Hepatocyte (in vitro differentiated cells): ENCODE results near the gene TMEM95. TPM values are rescaled to one million over a fixed set of nuclear protein-coding genes. Genes with fewer than 3 reads are reported as not detected.
"Not testable (repeated sequence)": the region's sequence is repeated elsewhere in the genome, so short reads cannot be mapped to it uniquely, and the experiment has no call there.

Source experiments
- DNase-seq: peaks from one replicate; pipeline ENCODE4 v3.0.0-alpha.2; 2016; ENCODE audit warnings: low spot score
- H2AFZ ChIP-seq: fragments of 200-600 bp; sonication (generic); 2 replicates; pipeline ENCODE4 v1.6.0; 2016; ENCODE audit warnings: antibody characterized with exemption, mild to moderate bottlenecking
- H3K27ac ChIP-seq: fragments of 200-600 bp; sonication (generic); 2 replicates; pipeline ENCODE4 v1.5.1; 2016; ENCODE audit warnings: mild to moderate bottlenecking
- H3K27me3 ChIP-seq: fragments of 200-600 bp; sonication (generic); 2 replicates; pipeline ENCODE4 v1.6.1; 2016
- H3K36me3 ChIP-seq: fragments of 200-600 bp; sonication (generic); replicated peaks from 2 replicates; pipeline ENCODE4 v1.5.1; 2016; ENCODE audit warnings: low read depth; ENCODE audit not compliant: insufficient read depth
- H3K4me1 ChIP-seq: fragments of 200-600 bp; sonication (generic); 2 replicates; pipeline ENCODE4 v1.5.1; 2016; ENCODE audit warnings: mild to moderate bottlenecking, moderate library complexity; ENCODE audit not compliant: insufficient read depth
- H3K4me2 ChIP-seq: fragments of 200-600 bp; sonication (generic); 2 replicates; pipeline ENCODE4 v1.6.0; 2016
- H3K4me3 ChIP-seq: fragments of 200-600 bp; sonication (generic); 2 replicates; pipeline ENCODE4 v1.5.1; 2016; ENCODE audit warnings: mild to moderate bottlenecking
- H3K79me2 ChIP-seq: fragments of 200-600 bp; sonication (generic); 2 replicates; pipeline ENCODE4 v1.6.0; 2017; ENCODE audit warnings: mild to moderate bottlenecking
- H3K9me2 ChIP-seq: fragments of 200-600 bp; sonication (generic); replicated peaks from 2 replicates; pipeline ENCODE4 v1.6.0; 2017; ENCODE audit warnings: mild to moderate bottlenecking; ENCODE audit not compliant: insufficient read depth
- H3K9me3 ChIP-seq: fragments of 200-600 bp; sonication (generic); 2 replicates; pipeline ENCODE4 v1.5.1; 2016; ENCODE audit warnings: low read depth, mild to moderate bottlenecking
- H4K20me1 ChIP-seq: fragments of 200-600 bp; sonication (generic); 2 replicates; pipeline ENCODE4 v1.6.0; 2016; ENCODE audit warnings: mild to moderate bottlenecking; ENCODE audit not compliant: insufficient read depth, poor library complexity, severe bottlenecking
- EZH2 ChIP-seq: fragments of 200-600 bp; sonication (generic); IDR thresholded peaks from 2 replicates; pipeline ENCODE4 v1.6.1; 2016; ENCODE audit warnings: antibody characterized with exemption, mild to moderate bottlenecking, borderline replicate concordance
- EZH2phosphoT487 ChIP-seq: fragments of 200-600 bp; sonication (generic); IDR thresholded peaks from one replicate; pipeline ENCODE4 v1.6.1; 2018; ENCODE audit warnings: antibody characterized with exemption, mild to moderate bottlenecking, low read depth, moderate library complexity; ENCODE audit not compliant: unreplicated experiment, severe bottlenecking
- WGBS: methylation state at CpG from one replicate; pipeline ENCODE4 v1.1.6; 2016; ENCODE audit warnings: low lambda C conversion rate; ENCODE audit errors: missing lambda C conversion rate; 5-methylcytosine and 5-hydroxymethylcytosine counted together
- polyA plus RNA-seq: library from polyadenylated mRNA; unstranded; fragments of >200 nt; fragmentation: Nextera tagmentation; extraction: Ambion mirVana; gene quantifications from 2 replicates; pipeline ENCODE4 v1.2.1, GENCODE V29; 2016
- total RNA-seq: library from RNA; depleted of rRNA; stranded (reverse); fragments of >200 nt; gene quantifications from 2 replicates; pipeline ENCODE4 v1.2.3, GENCODE V29; 2014
- TF ChIP-seq, protein P1 (sequence below): fragments of 200-600 bp; sonication (generic); IDR thresholded peaks from 2 replicates; pipeline ENCODE4 v1.5.1; 2016; ENCODE audit warnings: antibody characterized with exemption, mild to moderate bottlenecking; ENCODE audit not compliant: poor library complexity

The TMEM95 gene
- total and polyA plus RNA-seq, 2 experiments from 2014 or later, result not detected

DNA sequence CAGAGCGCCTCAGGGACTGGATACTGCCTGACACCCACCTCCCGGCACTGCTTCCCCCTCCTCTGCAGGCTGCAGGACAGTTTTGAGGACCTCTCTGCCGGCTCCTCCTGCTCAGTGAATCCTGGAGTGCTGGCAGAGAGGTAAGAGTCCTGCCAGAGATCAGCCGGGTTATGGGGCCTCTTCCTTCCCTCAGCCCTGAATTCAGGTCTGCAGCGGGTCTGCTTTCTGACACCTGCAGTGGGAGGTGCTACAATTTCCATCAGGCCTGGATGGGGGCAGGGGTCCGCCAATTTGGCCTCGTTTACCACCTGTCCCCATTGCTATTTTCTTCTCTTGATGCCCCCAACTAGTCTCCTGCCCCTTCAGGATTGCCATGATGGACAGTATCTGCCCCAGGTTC lies 22.8 kb upstream of the TMEM95 start:
- TF ChIP-seq EZH2 (no peak), EZH2phosphoT487 (no peak)
- TF ChIP-seq, protein P1, sequence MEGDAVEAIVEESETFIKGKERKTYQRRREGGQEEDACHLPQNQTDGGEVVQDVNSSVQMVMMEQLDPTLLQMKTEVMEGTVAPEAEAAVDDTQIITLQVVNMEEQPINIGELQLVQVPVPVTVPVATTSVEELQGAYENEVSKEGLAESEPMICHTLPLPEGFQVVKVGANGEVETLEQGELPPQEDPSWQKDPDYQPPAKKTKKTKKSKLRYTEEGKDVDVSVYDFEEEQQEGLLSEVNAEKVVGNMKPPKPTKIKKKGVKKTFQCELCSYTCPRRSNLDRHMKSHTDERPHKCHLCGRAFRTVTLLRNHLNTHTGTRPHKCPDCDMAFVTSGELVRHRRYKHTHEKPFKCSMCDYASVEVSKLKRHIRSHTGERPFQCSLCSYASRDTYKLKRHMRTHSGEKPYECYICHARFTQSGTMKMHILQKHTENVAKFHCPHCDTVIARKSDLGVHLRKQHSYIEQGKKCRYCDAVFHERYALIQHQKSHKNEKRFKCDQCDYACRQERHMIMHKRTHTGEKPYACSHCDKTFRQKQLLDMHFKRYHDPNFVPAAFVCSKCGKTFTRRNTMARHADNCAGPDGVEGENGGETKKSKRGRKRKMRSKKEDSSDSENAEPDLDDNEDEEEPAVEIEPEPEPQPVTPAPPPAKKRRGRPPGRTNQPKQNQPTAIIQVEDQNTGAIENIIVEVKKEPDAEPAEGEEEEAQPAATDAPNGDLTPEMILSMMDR, result no peak
- no peak overlapping the region for H3K4me2 ChIP-seq
- no peaks in the 10 kb centered on the region for H3K27me3 ChIP-seq
- H3K79me2 ChIP-seq, result peaks cover 17% of the 10 kb centered on the region
- H3K4me1 ChIP-seq, result peaks cover 10% of the 10 kb centered on the region
- H4K20me1 ChIP-seq, result no peaks in the 10 kb centered on the region
- 83% methylated on average over 7 of the region's 7 CpGs for WGBS
- no peak overlapping the region for H2AFZ ChIP-seq
- H3K4me3 ChIP-seq, result no peak overlapping the region
- DNase-seq, result no peak
- H3K36me3 ChIP-seq, result no peaks in the 10 kb centered on the region
- no peaks in the 10 kb centered on the region for H3K9me2 ChIP-seq
- H3K27ac ChIP-seq, result no peak overlapping the region
- H3K9me3 ChIP-seq, result no peaks in the 10 kb centered on the region

- 52% methylated on average over 14 of the region's 14 CpGs for WGBS
- H3K4me3 ChIP-seq, H4K20me1 ChIP-seq, DNase-seq, H3K9me3 ChIP-seq, H3K27ac ChIP-seq, H3K27me3 ChIP-seq, H2AFZ ChIP-seq, H3K4me1 ChIP-seq, H3K4me2 ChIP-seq, H3K36me3 ChIP-seq, H3K9me2 ChIP-seq: not testable (repeated sequence)
- peaks cover 13% of the 10 kb centered on the region for H3K79me2 ChIP-seq
These were observed 22.3 kb upstream of the TMEM95 start for GRCh38 chr17:7332600-7333069.

GRCh38 chr17:7334938-7335538 lies 19.9 kb upstream of the TMEM95 start:
- Histone ChIP-seq H3K4me1 (peaks cover 4% of the 10 kb centered on the region), H3K27ac (no peak overlapping the region)

GRCh38 chr17:7335765-7336164 lies 19.2 kb upstream of the TMEM95 start:
- 93% methylated on average over 13 of the region's 13 CpGs for WGBS
- H3K9me2 ChIP-seq, result not testable (repeated sequence)

More at GRCh38 chr17:7334938-7335538, 19.9 kb upstream of the TMEM95 start:
- no peak overlapping the region for H3K4me3 ChIP-seq
- no peaks in the 10 kb centered on the region for H3K36me3 ChIP-seq
- DNase-seq, result no peak
- WGBS, result 87% methylated on average over 3 of the region's 3 CpGs
- H3K9me3 ChIP-seq, result no peaks in the 10 kb centered on the region
- H3K9me2 ChIP-seq, result no peaks in the 10 kb centered on the region
- TF ChIP-seq, protein P1, result no peak
- TF ChIP-seq EZH2phosphoT487 (no peak), EZH2 (no peak)
- H3K27me3 ChIP-seq, result no peaks in the 10 kb centered on the region
- no peak overlapping the region for H3K4me2 ChIP-seq
- no peaks in the 10 kb centered on the region for H4K20me1 ChIP-seq
- no peak overlapping the region for H2AFZ ChIP-seq
- H3K79me2 ChIP-seq, result no peaks in the 10 kb centered on the region

More at GRCh38 chr17:7335765-7336164, 19.2 kb upstream of the TMEM95 start:
- H3K9me3 ChIP-seq, H3K36me3 ChIP-seq, DNase-seq, H3K4me1 ChIP-seq, H3K79me2 ChIP-seq, H3K27ac ChIP-seq, H2AFZ ChIP-seq, H3K4me3 ChIP-seq, H3K27me3 ChIP-seq, H3K4me2 ChIP-seq, H4K20me1 ChIP-seq: not testable (repeated sequence)
